GM12892 (cell line): Measurements from ENCODE around the gene SLC24A3.

Experiments used
- POLR2AphosphoS5 ChIP-seq: IDR thresholded peaks from 2 replicates; pipeline ENCODE4 v1.6.1; 2011; ENCODE audit warnings: low read depth, low read length, control low read depth
- TAF1 ChIP-seq: IDR thresholded peaks from 2 replicates; pipeline ENCODE4 v1.6.1; 2011; ENCODE audit warnings: low read depth, mild to moderate bottlenecking, control low read depth, low read length, borderline replicate concordance

- TF ChIP-seq TAF1 (no peak), POLR2AphosphoS5 (no peak)
Observed at GRCh38 chr20:19603376-19603750, 390.9 kb downstream of the SLC24A3 start.
